Ovary (tissue), 9 donors: Measurements from ENCODE around the gene MTUS2. TPM values are rescaled to one million over a fixed set of nuclear protein-coding genes. Genes with fewer than 3 reads are reported as not detected.

Source experiments
- DNase-seq, 5 donors: peaks; one replicate each; pipeline ENCODE4 v3.0.0-alpha.2; 2019 to 2020
- H3K27ac ChIP-seq, 2 donors: fragments of 200-600 bp; one replicate each; pipeline versions ENCODE4 v1.5.1 to v1.8.0; 2019 to 2022
- H3K27me3 ChIP-seq: fragments of 200-600 bp; one replicate; pipeline ENCODE4 v1.8.0; 2022
- H3K36me3 ChIP-seq: fragments of 200-600 bp; sonication (generic); one replicate; pipeline ENCODE4 v1.5.1; 2019
- H3K4me1 ChIP-seq: one replicate; pipeline ENCODE4 v1.8.1; 2013; ENCODE audit warnings: mild to moderate bottlenecking, moderate library complexity; ENCODE audit not compliant: insufficient read depth
- H3K4me3 ChIP-seq: fragments of 200-600 bp; sonication (generic); one replicate; pipeline ENCODE4 v1.5.1; 2017
- H3K9me3 ChIP-seq, 2 donors: fragments of 200-600 bp in 1 of 2; sonication (generic) in 1 of 2; one replicate each; pipeline versions ENCODE4 v1.5.1 to v1.8.1; 2013 to 2019; ENCODE audit warnings: mild to moderate bottlenecking in 1 of 2, moderate library complexity in 1 of 2
- CTCF ChIP-seq, 3 donors: fragments of 450-650 bp in 2 of 3; fragments of 200-600 bp in 1 of 3; IDR thresholded peaks; one replicate each; pipeline versions ENCODE4 v1.5.1 to v1.8.0; 2016 to 2022; ENCODE audit warnings: antibody characterized with exemption in 3 of 3, mild to moderate bottlenecking in 1 of 3
- EP300 ChIP-seq: sonication (generic); formaldehyde crosslinking; IDR thresholded peaks from one replicate; pipeline ENCODE4 v1.6.1; 2017; ENCODE audit warnings: antibody characterized with exemption
- POLR2A ChIP-seq: fragments of 450-650 bp; IDR thresholded peaks from one replicate; pipeline ENCODE4 v1.6.1; 2017; ENCODE audit warnings: antibody characterized with exemption, mild to moderate bottlenecking, moderate library complexity
- WGBS, 3 donors: extraction: QIAGEN DNeasy Blood & Tissue Kit in 1 of 3; methylation state at CpG; one replicate each; pipeline versions ENCODE4 v1.1.5 to v1.1.7; 2013 to 2017; 5-methylcytosine and 5-hydroxymethylcytosine counted together
- intact Hi-C, 4 donors: fragments of 100-400 bp; cut with DNase I; formaldehyde crosslinking; loops; one replicate each; pipeline versions ENCODE4 v1.11.0 to v1.15.1; 2022 to 2023
- polyA plus RNA-seq, 2 donors: library from polyadenylated mRNA; stranded (reverse); fragments of 200-250 nt in 1 of 2; fragments of 350-450 nt in 1 of 2; fragmentation: Illumina TruSeq in 1 of 2; extraction: RNeasy Lipid Tissue Mini Kit (QIAGEN cat#74804) in 1 of 2; gene quantifications; one replicate each; pipeline ENCODE4 v1.2.3, GENCODE V29; 2013 to 2014
- total RNA-seq, 7 donors: library from RNA; depleted of rRNA in 2 of 7; stranded (reverse); fragments of >200 nt in 2 of 7; fragmentation: NEBNext Ultra II Directional in 3 of 7; extraction: Animal tissue kit (Norgen Biotek cat#: 25700) in 3 of 7; gene quantifications; one replicate each; pipeline versions ENCODE4 v1.1.0 to v1.2.4, GENCODE V29; 2016 to 2023
- donor health status: DM: no; HTN: no; CAD: no; lungs with moderate emphysema.
- donor health status: DM: no; HTN: no; CAD: no.
- donor health status: Bipolar disorder and iron deficiency.
- donor health status: DM: yes; HTN: yes; CAD: no.
- donor health status: DM: no; HTN: no; CAD: no.
- donor health status: DM: yes; HTN: yes; CAD: no.

MTUS2 gene
- total and polyA plus RNA-seq, 9 donors, result 1.5 to 8.7 (median 5.4) TPM

DNA sequence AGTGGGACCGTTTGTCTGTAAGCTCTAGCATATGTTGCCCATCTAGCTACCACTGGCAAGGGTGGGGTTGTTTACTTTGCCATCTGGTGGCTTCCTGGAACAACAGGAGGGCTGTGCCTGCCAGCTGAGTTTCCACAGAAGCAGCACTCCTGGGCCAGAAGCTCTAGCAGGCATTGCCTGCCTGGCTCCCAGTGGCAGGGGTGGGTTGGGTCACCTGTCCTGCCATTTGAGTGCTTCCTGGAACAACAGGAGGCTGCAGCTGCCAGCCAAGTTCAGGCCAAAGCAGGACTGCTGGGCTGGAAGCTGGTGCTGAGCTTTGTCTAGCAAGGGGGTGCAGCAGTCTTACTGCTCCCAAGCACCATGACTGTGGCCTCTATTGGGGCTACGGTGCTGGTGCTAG, 239.7 kb downstream of the MTUS2 start:
- Histone ChIP-seq H3K27ac (no peak overlapping the region), H3K36me3 (no peaks in the 10 kb centered on the region), H3K9me3 (no peaks in the 10 kb centered on the region), H3K27me3 (no peaks in the 10 kb centered on the region), H3K4me3 (no peak overlapping the region), H3K4me1 (no peaks in the 10 kb centered on the region)
- TF ChIP-seq POLR2A (no peak), CTCF (IDR thresholded peaks at IDR 0.05) (no peak), EP300 (no peak)
- WGBS, 3 donors, result 76 to 85% (median 82%) methylated on average over 2 of the region's 2 CpGs
- no peak for DNase-seq
- intact Hi-C loops, result no loop called here

DNA sequence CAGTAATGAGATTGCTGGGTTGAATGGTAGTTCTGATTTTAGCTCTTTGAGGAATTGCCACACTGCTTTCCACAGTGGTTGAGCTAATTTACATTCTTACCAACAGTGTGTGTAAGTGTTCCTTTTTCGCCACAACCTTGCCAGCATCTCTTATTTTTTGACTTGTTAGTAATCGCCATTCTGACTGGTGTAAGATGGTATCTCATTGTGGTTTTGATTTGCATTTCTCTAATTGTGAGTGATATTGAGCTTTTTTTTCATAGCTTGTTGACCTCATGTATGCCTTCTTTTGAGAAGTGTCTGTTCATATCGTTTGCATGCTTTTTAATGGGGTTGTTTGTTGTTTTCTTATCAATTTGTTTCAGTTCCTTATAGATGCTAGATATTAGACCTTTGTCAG, 245.0 kb downstream of the MTUS2 start:
- H3K9me3 ChIP-seq, result no peaks in the 10 kb centered on the region
- H3K27me3 ChIP-seq, result no peaks in the 10 kb centered on the region
- 76 to 84% (median 80%) methylated on average over 3 of the region's 3 CpGs for WGBS, 3 donors
- intact Hi-C loops, result no loop called here
- no peak for DNase-seq
- no peak overlapping the region for H3K27ac ChIP-seq
- TF ChIP-seq EP300 (no peak), CTCF (IDR thresholded peaks at IDR 0.05) (no peak), POLR2A (no peak)
- H3K4me3 ChIP-seq, result no peak overlapping the region
- no peaks in the 10 kb centered on the region for H3K36me3 ChIP-seq
- no peaks in the 10 kb centered on the region for H3K4me1 ChIP-seq

- H3K4me3 ChIP-seq, result no peak overlapping the region
- no peaks in the 10 kb centered on the region for H3K36me3 ChIP-seq
- no peaks in the 10 kb centered on the region for H3K9me3 ChIP-seq
- no peaks in the 10 kb centered on the region for H3K4me1 ChIP-seq
- no peak overlapping the region for H3K27ac ChIP-seq
- WGBS, 3 donors, result 41 to 54% (median 53%) methylated on average over 3 of the region's 3 CpGs
- intact Hi-C loops, result no loop called here
- DNase-seq, result no peak
- no peaks in the 10 kb centered on the region for H3K27me3 ChIP-seq
- TF ChIP-seq POLR2A, result no peak
- no peak for TF ChIP-seq EP300
- TF ChIP-seq CTCF (IDR thresholded peaks at IDR 0.05), result no peak
Observed at GRCh38 chr13:29067306-29067945, 247.3 kb downstream of the MTUS2 start.

- H3K4me1 ChIP-seq, result no peaks in the 10 kb centered on the region
- no peak for TF ChIP-seq CTCF (IDR thresholded peaks at IDR 0.05)
- TF ChIP-seq EP300, result no peak
- intact Hi-C loops, result no loop called here
- H3K27ac ChIP-seq, result no peak overlapping the region
- WGBS, 3 donors, result 40 to 54% (median 45%) methylated on average over 3 of the region's 3 CpGs
- H3K36me3 ChIP-seq, result no peaks in the 10 kb centered on the region
- H3K9me3 ChIP-seq, result no peaks in the 10 kb centered on the region
- no peak overlapping the region for H3K4me3 ChIP-seq
- DNase-seq, result no peak
- no peaks in the 10 kb centered on the region for H3K27me3 ChIP-seq
Observed at GRCh38 chr13:29073755-29074154, 253.6 kb downstream of the MTUS2 start.
